NK-92 (cell line): ENCODE data around the gene MORN5.

Experiments
- DNase-seq: peaks from one replicate; lab custom pipeline; 2025; ENCODE audit not compliant: unreplicated experiment; lab: John Stamatoyannopoulos, UW

The MORN5 gene

DNA sequence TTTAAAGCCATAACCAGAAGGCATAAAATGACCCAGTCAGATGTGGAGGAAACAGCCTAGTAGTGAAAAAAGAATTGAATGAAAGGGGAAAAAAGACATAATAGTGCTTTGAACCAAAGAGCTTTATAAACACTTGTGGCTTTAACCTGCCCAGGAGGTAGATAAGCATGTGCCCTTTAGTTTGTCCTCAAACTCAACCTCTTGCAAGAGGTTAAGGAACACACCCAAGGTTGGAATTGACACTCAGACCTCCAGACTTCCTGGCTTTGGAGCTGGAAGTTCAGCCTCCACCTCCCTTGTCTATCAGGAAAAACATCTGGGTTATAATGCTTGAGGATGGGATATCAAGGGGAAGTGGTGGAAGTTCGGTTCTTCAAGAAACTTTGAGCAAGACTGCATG, 16.4 kb upstream of the MORN5 start:
- DNase-seq: no peak

DNA sequence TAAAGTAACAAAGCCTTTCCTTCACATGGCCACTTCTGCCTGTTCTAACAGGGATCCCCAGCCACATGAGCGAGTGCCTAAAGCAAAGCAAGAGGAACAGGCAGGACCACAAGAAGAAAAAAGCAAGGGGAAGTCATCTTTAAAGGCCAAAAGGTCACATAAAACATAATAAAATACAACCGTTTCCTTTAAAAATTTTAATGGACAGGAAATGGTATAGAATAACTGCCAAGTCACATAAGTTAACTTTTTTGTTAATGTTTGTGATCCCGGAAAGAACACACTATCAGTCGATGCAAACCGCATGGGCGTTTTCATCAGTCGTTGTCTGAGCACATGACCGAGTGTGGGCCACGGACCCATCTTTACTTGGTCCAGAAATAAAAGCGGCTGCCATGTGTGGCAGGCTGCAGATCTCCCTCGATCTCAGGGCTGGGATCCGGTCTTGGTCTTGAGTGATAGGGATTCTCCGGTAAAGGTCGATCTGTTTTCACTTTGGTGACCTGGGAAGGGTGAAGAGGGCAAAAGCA, 15.8 kb upstream of the MORN5 start:
- no peak for DNase-seq

- DNase-seq: no peak
Measured at GRCh38 chr9:122144836-122145591, 14.7 kb upstream of the MORN5 start.

- DNase-seq: no peak
Measured at GRCh38 chr9:122145592-122145863, 14.2 kb upstream of the MORN5 start.

DNA sequence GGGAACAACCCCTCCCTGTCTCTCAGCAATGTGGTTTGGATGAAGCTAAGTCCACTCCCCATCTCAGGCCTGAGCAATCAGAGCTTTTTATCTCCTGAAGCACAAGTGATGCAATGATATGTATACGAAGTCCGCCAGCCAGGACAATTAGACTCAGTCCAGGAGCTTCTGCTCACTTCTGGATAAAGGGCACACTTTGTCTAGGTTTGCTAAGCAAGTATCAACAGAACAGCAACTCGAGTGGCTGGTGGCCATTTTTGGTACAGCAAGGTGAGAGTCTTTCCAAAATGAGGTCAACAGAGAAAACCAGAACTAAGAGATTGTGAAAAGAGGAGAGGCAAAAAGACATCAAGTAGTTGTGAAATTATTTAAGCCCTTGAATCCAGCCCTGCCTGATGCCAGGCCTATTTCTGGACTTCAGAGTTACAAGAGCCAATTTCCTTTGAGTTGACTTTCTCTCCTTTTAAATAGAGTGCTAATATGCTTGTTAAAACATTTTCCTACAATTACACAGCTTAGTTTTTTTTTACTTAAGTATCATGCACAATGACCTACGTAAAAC, 8.4 kb upstream of the MORN5 start:
- DNase-seq: no peak

- DNase-seq: no peak
Measured at GRCh38 chr9:122155796-122156195, 3.9 kb upstream of the MORN5 start.

GRCh38 chr9:122158202-122158601, 1.5 kb upstream of the MORN5 start:
- DNase-seq: no peak

- no peak for DNase-seq
Measured at GRCh38 chr9:122159925-122160246, 178 bp downstream of the MORN5 start.

GRCh38 chr9:122162415-122162814, 2.7 kb downstream of the MORN5 start:
- no peak for DNase-seq

DNA sequence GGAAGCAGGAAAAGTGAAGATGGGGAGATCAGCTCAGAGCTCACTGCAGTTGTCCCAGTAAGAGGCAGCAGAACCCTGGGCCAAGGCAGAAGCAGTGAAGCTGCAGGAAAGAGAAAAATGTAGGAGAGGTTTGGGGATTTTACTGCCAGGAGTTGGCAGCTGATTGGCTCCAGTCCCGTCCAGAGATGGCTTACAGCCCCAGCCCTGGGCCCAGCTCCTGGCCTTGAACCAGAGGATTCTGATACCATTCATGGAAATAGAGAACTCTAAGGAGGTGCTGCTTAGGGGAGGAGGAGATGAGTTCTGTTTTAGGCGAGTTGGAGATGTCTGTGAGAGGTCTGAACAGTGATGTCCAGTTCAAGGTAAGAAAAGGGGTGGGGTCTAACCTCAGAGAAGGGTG, 4.6 kb downstream of the MORN5 start:
- no peak for DNase-seq

- DNase-seq: no peak
Measured at GRCh38 chr9:122168356-122168755, 8.6 kb downstream of the MORN5 start.

DNA sequence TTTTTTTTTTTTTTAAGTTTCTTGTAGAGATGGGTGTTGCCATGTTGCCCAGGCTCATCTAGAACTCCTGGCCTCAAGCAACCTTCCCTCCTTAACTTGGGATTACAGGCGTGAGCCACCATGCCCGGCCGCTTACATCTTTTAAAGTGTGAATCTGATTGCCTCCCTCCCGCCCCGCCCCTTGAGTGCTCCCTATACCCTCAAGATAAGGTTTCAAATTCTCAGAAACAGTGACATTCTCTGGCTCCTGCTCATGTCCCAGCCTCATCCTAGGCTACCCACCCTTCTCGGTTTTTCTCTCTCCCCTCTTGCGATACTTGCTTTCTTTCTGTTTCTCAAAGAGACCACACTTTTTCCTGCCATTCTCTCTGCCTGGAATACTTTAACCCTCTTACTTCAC, 12.4 kb downstream of the MORN5 start:
- DNase-seq: no peak

DNA sequence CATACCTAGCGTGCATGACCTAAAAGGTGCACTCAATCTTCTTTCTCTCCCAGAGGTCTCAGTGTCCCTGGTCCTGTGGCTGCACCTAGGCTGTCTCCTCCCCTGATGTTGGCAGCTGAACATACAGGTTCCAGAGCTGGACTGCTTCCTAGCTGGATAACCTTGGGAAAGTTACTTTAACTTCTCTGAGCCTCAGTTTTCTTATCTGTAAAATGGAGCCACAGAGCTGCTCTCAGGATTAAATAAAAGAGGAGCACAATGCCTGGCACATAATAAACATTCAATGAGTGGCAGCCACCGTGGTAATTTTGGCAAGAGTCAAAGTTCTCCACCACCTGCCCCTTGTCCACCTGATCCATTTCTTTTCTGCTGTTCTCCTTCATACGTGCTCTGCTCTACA, 14.0 kb downstream of the MORN5 start:
- DNase-seq: no peak

- no peak for DNase-seq
Measured at GRCh38 chr9:122176916-122177315, 17.2 kb downstream of the MORN5 start.

- DNase-seq: no peak
Measured at GRCh38 chr9:122179054-122179689, 19.5 kb downstream of the MORN5 start.

GRCh38 chr9:122179690-122180074, 20.0 kb downstream of the MORN5 start:
- no peak for DNase-seq

GRCh38 chr9:122180633-122181032, 20.9 kb downstream of the MORN5 start:
- no peak for DNase-seq

DNA sequence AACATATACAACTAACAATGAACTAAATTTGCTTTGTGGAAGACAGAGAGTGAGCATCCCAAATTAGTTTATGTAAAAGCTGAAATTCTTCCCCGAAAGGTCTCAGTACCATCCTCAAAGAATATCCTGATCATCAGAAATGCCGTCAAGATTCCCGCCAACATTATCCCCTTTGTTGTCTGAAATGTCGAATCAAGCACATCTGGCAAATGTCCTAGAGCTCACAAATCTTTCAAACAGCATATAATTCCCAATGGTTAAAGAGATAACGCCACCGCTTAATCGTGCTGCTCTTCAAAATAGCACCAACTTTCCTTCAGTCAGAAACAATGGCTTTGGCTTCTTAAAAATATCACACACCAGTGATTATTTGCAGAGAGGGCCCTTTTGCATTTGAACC, 23.8 kb downstream of the MORN5 start:
- no peak for DNase-seq

GRCh38 chr9:122184551-122184950, 24.8 kb downstream of the MORN5 start:
- DNase-seq: no peak

DNA sequence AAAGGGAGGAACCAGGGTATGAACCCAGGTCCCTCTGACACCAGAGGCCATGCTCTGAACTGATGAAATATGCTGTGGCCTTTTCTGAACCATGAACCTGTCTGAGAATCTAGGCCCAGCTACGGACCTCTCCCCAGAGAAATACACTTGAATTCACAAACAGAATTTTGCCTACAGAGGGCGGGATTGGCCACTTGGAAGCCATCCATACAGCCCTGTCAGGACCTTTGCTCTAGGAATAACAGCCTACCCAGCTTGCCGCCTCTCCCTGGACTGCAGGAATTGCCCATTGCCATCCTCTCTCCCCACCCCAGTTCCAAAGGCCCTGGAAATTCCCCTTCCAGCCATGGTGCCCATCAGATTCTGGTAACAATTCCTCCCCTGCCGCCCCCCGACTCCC, 26.6 kb downstream of the MORN5 start:
- DNase-seq: no peak

GRCh38 chr9:122186777-122187470, 27.2 kb downstream of the MORN5 start:
- no peak for DNase-seq

- no peak for DNase-seq
Measured at GRCh38 chr9:122188369-122188768, 28.7 kb downstream of the MORN5 start.
